GM23338 (cell line): Measurements from ENCODE around the gene ZDHHC16. TPM values are rescaled to one million over a fixed set of nuclear protein-coding genes. Genes with fewer than 3 reads are reported as not detected.

Experiments used
- ATAC-seq: fragments of 200-7000 bp; cut with Tn5 transposase; 3 replicates; pipeline ENCODE4 v1.9.1; 2020
- DNase-seq: peaks from one replicate; pipeline ENCODE4 v3.0.0-alpha.2; 2015; ENCODE audit warnings: low spot score
- H2AFZ ChIP-seq: fragments of 200-600 bp; sonication (generic); 2 replicates; pipeline ENCODE4 v1.8.0; 2016; ENCODE audit warnings: antibody characterized with exemption, mild to moderate bottlenecking, moderate library complexity
- H3F3A ChIP-seq: fragments of 200-600 bp; sonication (generic); replicated peaks from 2 replicates; pipeline ENCODE4 v1.8.0; 2017; ENCODE audit warnings: antibody characterized with exemption, mixed run types, low read depth
- H3K27ac ChIP-seq: fragments of 200-600 bp; sonication (generic); 2 replicates; pipeline ENCODE4 v1.6.1; 2016; ENCODE audit warnings: low read depth
- H3K27me3 ChIP-seq: fragments of 200-600 bp; sonication (generic); 2 replicates; pipeline ENCODE4 v1.8.0; 2016; ENCODE audit warnings: mild to moderate bottlenecking, mixed run types, moderate library complexity; ENCODE audit not compliant: insufficient read depth
- H3K36me3 ChIP-seq: fragments of 200-600 bp; sonication (generic); 2 replicates; pipeline ENCODE4 v1.8.0; 2016; ENCODE audit warnings: mild to moderate bottlenecking; ENCODE audit not compliant: insufficient read depth
- H3K4me1 ChIP-seq: fragments of 200-600 bp; sonication (generic); 2 replicates; pipeline ENCODE4 v1.8.0; 2016; ENCODE audit warnings: mild to moderate bottlenecking, moderate library complexity; ENCODE audit not compliant: insufficient read depth
- H3K4me2 ChIP-seq: fragments of 200-600 bp; sonication (generic); 2 replicates; pipeline ENCODE4 v1.7.1; 2017; ENCODE audit warnings: mixed run types
- H3K4me3 ChIP-seq: fragments of 200-600 bp; sonication (generic); 2 replicates; pipeline ENCODE4 v1.6.1; 2016; ENCODE audit warnings: mixed run types
- H3K79me2 ChIP-seq: fragments of 200-600 bp; sonication (generic); replicated peaks from 2 replicates; pipeline ENCODE4 v1.8.0; 2017; ENCODE audit warnings: mild to moderate bottlenecking; ENCODE audit not compliant: insufficient read depth
- H3K9me2 ChIP-seq: fragments of 200-600 bp; sonication (generic); 2 replicates; pipeline ENCODE4 v1.8.0; 2017; ENCODE audit not compliant: insufficient read depth
- H4K20me1 ChIP-seq: fragments of 200-600 bp; sonication (generic); replicated peaks from 2 replicates; pipeline ENCODE4 v1.8.0; 2017; ENCODE audit warnings: mild to moderate bottlenecking; ENCODE audit not compliant: insufficient read depth
- H3K27ac Mint-ChIP-seq: 2 replicates; pipeline ENCODE4 v1.8.0; 2020; ENCODE audit warnings: inconsistent platforms, mild to moderate bottlenecking, moderate library complexity, mixed read lengths
- H3K27me3 Mint-ChIP-seq: 3 replicates; pipeline ENCODE4 v1.8.0; 2022; ENCODE audit warnings: low read depth, mild to moderate bottlenecking, moderate library complexity, mixed read lengths, inconsistent platforms; ENCODE audit not compliant: insufficient read depth, poor library complexity
- H3K36me3 Mint-ChIP-seq: 3 replicates; pipeline ENCODE4 v1.8.0; 2021; ENCODE audit warnings: low read depth, mild to moderate bottlenecking, inconsistent platforms, moderate library complexity, mixed read lengths
- H3K4me1 Mint-ChIP-seq: 3 replicates; pipeline ENCODE4 v1.8.0; 2020; ENCODE audit warnings: mild to moderate bottlenecking, inconsistent platforms, mixed read lengths
- H3K4me3 Mint-ChIP-seq: 3 replicates; pipeline ENCODE4 v1.8.0; 2021; ENCODE audit warnings: moderate library complexity, mild to moderate bottlenecking, inconsistent platforms, mixed read lengths
- H3K9me3 Mint-ChIP-seq: 3 replicates; pipeline ENCODE4 v1.8.0; 2020; ENCODE audit warnings: moderate library complexity, mild to moderate bottlenecking, inconsistent platforms, mixed read lengths
- CREB1 ChIP-seq: fragments of 250-450 bp; sonication (Bioruptor Pico); IDR thresholded peaks from 2 replicates; pipeline ENCODE4 v1.5.0; 2020; ENCODE audit warnings: low read depth, mild to moderate bottlenecking, moderate library complexity
- ETS1 ChIP-seq: IDR thresholded peaks from 2 replicates; pipeline ENCODE4 v1.6.1; 2016; ENCODE audit warnings: antibody characterized with exemption
- EZH2 ChIP-seq: fragments of 200-600 bp; sonication (generic); IDR thresholded peaks from one replicate; pipeline ENCODE4 v1.8.0; 2017; ENCODE audit warnings: antibody characterized with exemption, mild to moderate bottlenecking, low read depth; ENCODE audit not compliant: unreplicated experiment
- JUNB ChIP-seq: IDR thresholded peaks from one replicate; pipeline ENCODE4 v1.6.1; 2016; ENCODE audit warnings: antibody characterized with exemption; ENCODE audit not compliant: unreplicated experiment
- POLR2AphosphoS5 ChIP-seq: IDR thresholded peaks from 2 replicates; pipeline ENCODE4 v1.6.1; 2016; ENCODE audit warnings: antibody characterized with exemption, low read depth
- STAT1 ChIP-seq: IDR thresholded peaks from one replicate; pipeline ENCODE4 v1.6.1; 2016; ENCODE audit warnings: antibody characterized with exemption; ENCODE audit not compliant: unreplicated experiment
- ZNF114 ChIP-seq: fragments of 250-450 bp; sonication (Bioruptor Pico); IDR thresholded peaks from 2 replicates; pipeline ENCODE4 v1.5.0; 2020; ENCODE audit warnings: mild to moderate bottlenecking, moderate library complexity
- ZNF462 ChIP-seq: fragments of 250-450 bp; sonication (Bioruptor Pico); IDR thresholded peaks from 2 replicates; pipeline ENCODE4 v1.5.0; 2020; ENCODE audit warnings: mild to moderate bottlenecking, moderate library complexity
- polyA plus RNA-seq: library from polyadenylated mRNA; unstranded; fragments of >200 nt; fragmentation: Nextera tagmentation; extraction: Ambion mirVana; gene quantifications from 2 replicates; pipeline ENCODE4 v1.2.1, GENCODE V29; 2016
- total RNA-seq: library from RNA; depleted of rRNA; stranded (reverse); fragments of >200 nt; shearing (Covaris generic); gene quantifications from 2 replicates; pipeline ENCODE4 v1.2.3, GENCODE V29; 2014
- TF ChIP-seq, protein P1 (sequence below): IDR thresholded peaks from one replicate; pipeline ENCODE4 v1.6.1; 2018; ENCODE audit warnings: antibody characterized with exemption; ENCODE audit not compliant: unreplicated experiment
- TF ChIP-seq, protein P2 (sequence below), 2 experiments: fragments of 200-600 bp in 1 of 2; sonication (generic) in 1 of 2; conservative IDR thresholded peaks; 2 replicates each; pipeline versions ENCODE4 v1.5.1 to v1.6.1; 2016 to 2017; ENCODE audit warnings: antibody characterized with exemption in 2 of 2, low read depth in 2 of 2, mild to moderate bottlenecking in 2 of 2, moderate library complexity in 1 of 2

Gene ZDHHC16
- total and polyA plus RNA-seq, 2 experiments from 2014 or later, result 35.1 to 58.2 TPM

DNA sequence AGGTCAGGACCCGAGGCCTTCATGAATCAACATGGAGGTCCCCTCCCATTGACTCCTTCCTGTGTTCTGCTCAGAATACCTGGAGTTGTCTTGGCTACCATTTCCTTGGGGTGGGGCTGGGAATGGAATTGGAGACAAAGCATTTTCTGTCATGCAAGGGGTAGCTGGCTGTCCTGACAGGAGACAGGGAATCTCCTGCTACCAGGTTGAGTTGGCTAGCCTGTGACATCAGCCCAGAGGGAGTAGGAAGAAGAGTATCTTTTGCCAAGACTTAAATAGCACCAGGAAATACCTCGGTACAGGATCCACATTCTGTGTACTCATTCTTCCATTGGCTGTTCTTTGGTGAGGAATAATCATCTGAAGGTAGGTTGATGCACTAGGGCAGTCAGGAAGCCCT is 4.9 kb downstream of the ZDHHC16 start:
- no peak for DNase-seq
- ATAC-seq, result no peak
- Mint-ChIP-seq H3K4me1 (peaks cover 8% of the 10 kb centered on the region), H3K9me3 (no peaks in the 10 kb centered on the region), H3K4me3 (no peak overlapping the region), H3K36me3 (peaks cover 38% of the 10 kb centered on the region), H3K27me3 (peaks cover 11% of the 10 kb centered on the region), H3K27ac (no peak overlapping the region)
- H2AFZ ChIP-seq, result no peak overlapping the region
- 0 out of 2 replicates have a peak, but pooled peaks cover 7% of the 10 kb centered on the region for H3F3A ChIP-seq
- H3K36me3 ChIP-seq, result peaks cover 12% of the 10 kb centered on the region; the same call in 1 of the 2 replicates
- no peak overlapping the region for H3K4me2 ChIP-seq
- TF ChIP-seq STAT1, result no peak
- no peak for TF ChIP-seq JUNB
- TF ChIP-seq ETS1, result no peak
- TF ChIP-seq, protein P1, sequence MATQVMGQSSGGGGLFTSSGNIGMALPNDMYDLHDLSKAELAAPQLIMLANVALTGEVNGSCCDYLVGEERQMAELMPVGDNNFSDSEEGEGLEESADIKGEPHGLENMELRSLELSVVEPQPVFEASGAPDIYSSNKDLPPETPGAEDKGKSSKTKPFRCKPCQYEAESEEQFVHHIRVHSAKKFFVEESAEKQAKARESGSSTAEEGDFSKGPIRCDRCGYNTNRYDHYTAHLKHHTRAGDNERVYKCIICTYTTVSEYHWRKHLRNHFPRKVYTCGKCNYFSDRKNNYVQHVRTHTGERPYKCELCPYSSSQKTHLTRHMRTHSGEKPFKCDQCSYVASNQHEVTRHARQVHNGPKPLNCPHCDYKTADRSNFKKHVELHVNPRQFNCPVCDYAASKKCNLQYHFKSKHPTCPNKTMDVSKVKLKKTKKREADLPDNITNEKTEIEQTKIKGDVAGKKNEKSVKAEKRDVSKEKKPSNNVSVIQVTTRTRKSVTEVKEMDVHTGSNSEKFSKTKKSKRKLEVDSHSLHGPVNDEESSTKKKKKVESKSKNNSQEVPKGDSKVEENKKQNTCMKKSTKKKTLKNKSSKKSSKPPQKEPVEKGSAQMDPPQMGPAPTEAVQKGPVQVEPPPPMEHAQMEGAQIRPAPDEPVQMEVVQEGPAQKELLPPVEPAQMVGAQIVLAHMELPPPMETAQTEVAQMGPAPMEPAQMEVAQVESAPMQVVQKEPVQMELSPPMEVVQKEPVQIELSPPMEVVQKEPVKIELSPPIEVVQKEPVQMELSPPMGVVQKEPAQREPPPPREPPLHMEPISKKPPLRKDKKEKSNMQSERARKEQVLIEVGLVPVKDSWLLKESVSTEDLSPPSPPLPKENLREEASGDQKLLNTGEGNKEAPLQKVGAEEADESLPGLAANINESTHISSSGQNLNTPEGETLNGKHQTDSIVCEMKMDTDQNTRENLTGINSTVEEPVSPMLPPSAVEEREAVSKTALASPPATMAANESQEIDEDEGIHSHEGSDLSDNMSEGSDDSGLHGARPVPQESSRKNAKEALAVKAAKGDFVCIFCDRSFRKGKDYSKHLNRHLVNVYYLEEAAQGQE, result no peak
- TF ChIP-seq CREB1 (CRISPR knock-in tag), result no peak
- TF ChIP-seq EZH2, result no peak
- no peak for TF ChIP-seq ZNF462 (CRISPR knock-in tag)
- no peak for TF ChIP-seq ZNF114 (CRISPR knock-in tag)
- no peak for TF ChIP-seq POLR2AphosphoS5
- TF ChIP-seq, protein P2, sequence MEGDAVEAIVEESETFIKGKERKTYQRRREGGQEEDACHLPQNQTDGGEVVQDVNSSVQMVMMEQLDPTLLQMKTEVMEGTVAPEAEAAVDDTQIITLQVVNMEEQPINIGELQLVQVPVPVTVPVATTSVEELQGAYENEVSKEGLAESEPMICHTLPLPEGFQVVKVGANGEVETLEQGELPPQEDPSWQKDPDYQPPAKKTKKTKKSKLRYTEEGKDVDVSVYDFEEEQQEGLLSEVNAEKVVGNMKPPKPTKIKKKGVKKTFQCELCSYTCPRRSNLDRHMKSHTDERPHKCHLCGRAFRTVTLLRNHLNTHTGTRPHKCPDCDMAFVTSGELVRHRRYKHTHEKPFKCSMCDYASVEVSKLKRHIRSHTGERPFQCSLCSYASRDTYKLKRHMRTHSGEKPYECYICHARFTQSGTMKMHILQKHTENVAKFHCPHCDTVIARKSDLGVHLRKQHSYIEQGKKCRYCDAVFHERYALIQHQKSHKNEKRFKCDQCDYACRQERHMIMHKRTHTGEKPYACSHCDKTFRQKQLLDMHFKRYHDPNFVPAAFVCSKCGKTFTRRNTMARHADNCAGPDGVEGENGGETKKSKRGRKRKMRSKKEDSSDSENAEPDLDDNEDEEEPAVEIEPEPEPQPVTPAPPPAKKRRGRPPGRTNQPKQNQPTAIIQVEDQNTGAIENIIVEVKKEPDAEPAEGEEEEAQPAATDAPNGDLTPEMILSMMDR (conservative IDR thresholded peaks at IDR 0.05; ENCODE audit: low read depth in 2 of 2), result no peak
- no peaks in the 10 kb centered on the region for H3K27me3 ChIP-seq
- no peaks in the 10 kb centered on the region for H3K9me2 ChIP-seq
- peaks cover 11% of the 10 kb centered on the region for H3K4me1 ChIP-seq
- no peak overlapping the region for H3K27ac ChIP-seq
- no peak overlapping the region for H3K4me3 ChIP-seq
- H3K79me2 ChIP-seq, result peaks cover 56% of the 10 kb centered on the region
- peaks cover 32% of the 10 kb centered on the region for H4K20me1 ChIP-seq
